DOHH2 (cell line): ENCODE data around the gene HMGCL.

Experiments used
- EZH2phosphoT487 ChIP-seq: fragments of 200-600 bp; sonication (generic); IDR thresholded peaks from 2 replicates; pipeline ENCODE4 v1.6.1; 2017; ENCODE audit warnings: borderline replicate concordance, mild to moderate bottlenecking, antibody characterized with exemption, low read length, moderate library complexity, mixed read lengths
- TF ChIP-seq, protein P1 (sequence below): fragments of 200-600 bp; sonication (generic); IDR thresholded peaks from one replicate; pipeline ENCODE4 v1.5.1; 2014; ENCODE audit warnings: antibody characterized with exemption, mild to moderate bottlenecking, low read depth, low read length; ENCODE audit not compliant: poor library complexity, severe bottlenecking

DNA sequence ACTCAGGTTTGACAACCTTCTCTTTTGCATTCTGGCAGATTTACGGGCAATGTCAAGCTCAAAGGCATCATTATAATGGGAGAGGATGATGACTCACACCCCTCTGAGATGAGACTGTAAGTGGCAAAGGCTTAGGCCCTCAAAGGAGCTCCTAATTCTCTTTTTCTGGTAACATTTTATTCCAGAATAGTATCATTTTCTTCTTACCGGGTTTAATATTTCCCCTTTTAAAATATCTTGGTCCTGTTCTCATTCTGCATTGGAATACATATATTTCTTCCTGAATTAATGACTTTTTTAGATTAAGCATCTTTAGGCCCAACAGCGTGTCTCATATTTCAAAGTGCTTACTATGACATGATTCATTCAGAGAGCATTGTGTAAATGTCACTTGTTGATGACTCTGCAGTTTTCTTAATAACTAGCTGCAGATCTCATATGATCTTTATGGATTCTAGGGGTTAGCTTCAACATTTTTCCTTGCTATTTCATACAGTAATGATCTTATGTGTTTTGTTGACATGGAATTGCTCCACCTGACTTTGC lies 45.3 kb downstream of the HMGCL start:
- TF ChIP-seq, protein P1, sequence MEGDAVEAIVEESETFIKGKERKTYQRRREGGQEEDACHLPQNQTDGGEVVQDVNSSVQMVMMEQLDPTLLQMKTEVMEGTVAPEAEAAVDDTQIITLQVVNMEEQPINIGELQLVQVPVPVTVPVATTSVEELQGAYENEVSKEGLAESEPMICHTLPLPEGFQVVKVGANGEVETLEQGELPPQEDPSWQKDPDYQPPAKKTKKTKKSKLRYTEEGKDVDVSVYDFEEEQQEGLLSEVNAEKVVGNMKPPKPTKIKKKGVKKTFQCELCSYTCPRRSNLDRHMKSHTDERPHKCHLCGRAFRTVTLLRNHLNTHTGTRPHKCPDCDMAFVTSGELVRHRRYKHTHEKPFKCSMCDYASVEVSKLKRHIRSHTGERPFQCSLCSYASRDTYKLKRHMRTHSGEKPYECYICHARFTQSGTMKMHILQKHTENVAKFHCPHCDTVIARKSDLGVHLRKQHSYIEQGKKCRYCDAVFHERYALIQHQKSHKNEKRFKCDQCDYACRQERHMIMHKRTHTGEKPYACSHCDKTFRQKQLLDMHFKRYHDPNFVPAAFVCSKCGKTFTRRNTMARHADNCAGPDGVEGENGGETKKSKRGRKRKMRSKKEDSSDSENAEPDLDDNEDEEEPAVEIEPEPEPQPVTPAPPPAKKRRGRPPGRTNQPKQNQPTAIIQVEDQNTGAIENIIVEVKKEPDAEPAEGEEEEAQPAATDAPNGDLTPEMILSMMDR: no peak
- no peak for TF ChIP-seq EZH2phosphoT487
